Gastroesophageal sphincter (tissue), 3 donors: ENCODE results near the gene KIF13A.

ENCODE experiments used
- EP300 ChIP-seq: sonication (generic); formaldehyde crosslinking; IDR thresholded peaks from one replicate; pipeline ENCODE4 v1.6.1; 2017; ENCODE audit warnings: antibody characterized with exemption, mild to moderate bottlenecking
- POLR2A ChIP-seq, 2 donors: fragments of 450-650 bp; IDR thresholded peaks; one replicate each; pipeline ENCODE4 v1.6.1; 2017; ENCODE audit warnings: antibody characterized with exemption in 2 of 2, mild to moderate bottlenecking in 2 of 2, moderate library complexity in 1 of 2
- POLR2AphosphoS5 ChIP-seq: sonication (generic); formaldehyde crosslinking; IDR thresholded peaks from one replicate; pipeline ENCODE4 v1.6.1; 2017; ENCODE audit warnings: antibody characterized with exemption
- TF ChIP-seq, protein P1 (sequence below), 4 experiments: fragments of 200-600 bp in 2 of 4; fragments of 450-650 bp in 2 of 4; sonication (generic) in 1 of 4; IDR thresholded peaks; one replicate each; pipeline ENCODE4 v1.5.1; 2017 to 2019; ENCODE audit warnings: antibody characterized with exemption in 4 of 4, mild to moderate bottlenecking in 2 of 4, moderate library complexity in 2 of 4

DNA sequence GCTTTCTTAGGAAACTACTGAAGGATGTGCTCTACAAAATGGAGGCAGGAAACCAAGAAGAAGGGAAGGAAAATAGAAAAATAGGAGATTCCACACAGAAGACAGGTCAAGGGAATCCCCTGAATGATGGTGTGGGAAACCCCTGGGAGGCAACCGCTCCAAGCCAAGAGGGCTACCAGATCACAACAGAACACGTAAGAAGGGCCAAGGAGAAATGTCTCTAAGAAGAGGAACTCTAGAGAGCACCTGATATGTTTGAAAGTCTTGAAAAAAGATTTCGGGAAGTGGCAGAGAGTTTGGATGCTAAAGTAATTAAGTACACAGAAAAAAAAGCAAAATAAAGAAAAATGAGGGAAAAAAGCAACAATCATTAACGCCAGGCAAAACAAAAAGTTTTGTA lies 7.1 kb downstream of the KIF13A start:
- TF ChIP-seq POLR2A (IDR thresholded peaks at IDR 0.05) (no peak), POLR2AphosphoS5 (no peak), EP300 (no peak)
- TF ChIP-seq, protein P1, sequence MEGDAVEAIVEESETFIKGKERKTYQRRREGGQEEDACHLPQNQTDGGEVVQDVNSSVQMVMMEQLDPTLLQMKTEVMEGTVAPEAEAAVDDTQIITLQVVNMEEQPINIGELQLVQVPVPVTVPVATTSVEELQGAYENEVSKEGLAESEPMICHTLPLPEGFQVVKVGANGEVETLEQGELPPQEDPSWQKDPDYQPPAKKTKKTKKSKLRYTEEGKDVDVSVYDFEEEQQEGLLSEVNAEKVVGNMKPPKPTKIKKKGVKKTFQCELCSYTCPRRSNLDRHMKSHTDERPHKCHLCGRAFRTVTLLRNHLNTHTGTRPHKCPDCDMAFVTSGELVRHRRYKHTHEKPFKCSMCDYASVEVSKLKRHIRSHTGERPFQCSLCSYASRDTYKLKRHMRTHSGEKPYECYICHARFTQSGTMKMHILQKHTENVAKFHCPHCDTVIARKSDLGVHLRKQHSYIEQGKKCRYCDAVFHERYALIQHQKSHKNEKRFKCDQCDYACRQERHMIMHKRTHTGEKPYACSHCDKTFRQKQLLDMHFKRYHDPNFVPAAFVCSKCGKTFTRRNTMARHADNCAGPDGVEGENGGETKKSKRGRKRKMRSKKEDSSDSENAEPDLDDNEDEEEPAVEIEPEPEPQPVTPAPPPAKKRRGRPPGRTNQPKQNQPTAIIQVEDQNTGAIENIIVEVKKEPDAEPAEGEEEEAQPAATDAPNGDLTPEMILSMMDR (IDR thresholded peaks at IDR 0.05) = no peak
